ENCODE results near the gene MIOS. TPM values are rescaled to one million over a fixed set of nuclear protein-coding genes. Genes with fewer than 3 reads are reported as not detected.
A peak's percentile ranks its signal among the peaks of the same experiment; 100 is the strongest.

MIOS gene
- total RNA-seq, result 10 to 100 TPM; 51.3 to 66.0 TPM
- polyA plus RNA-seq (ENCODE audit: insufficient read depth, low read depth, low replicate concordance), result 35.9 TPM
- long read RNA-seq, donor 1, transcript MIOS-208 (2 exons, 2,888 nt), result major isoform, 5 of 8 reads
- long read RNA-seq, donor 1, partial matches to known transcripts, result 0 of 8 reads
- long read RNA-seq, donor 1, other reads (novel, unspliced or antisense), result 0 of 8 reads
- long read RNA-seq, donor 2, partial matches to known transcripts, result 0 of 4 reads
- long read RNA-seq, donor 2, other reads (novel, unspliced or antisense), result 0 of 4 reads

DNA sequence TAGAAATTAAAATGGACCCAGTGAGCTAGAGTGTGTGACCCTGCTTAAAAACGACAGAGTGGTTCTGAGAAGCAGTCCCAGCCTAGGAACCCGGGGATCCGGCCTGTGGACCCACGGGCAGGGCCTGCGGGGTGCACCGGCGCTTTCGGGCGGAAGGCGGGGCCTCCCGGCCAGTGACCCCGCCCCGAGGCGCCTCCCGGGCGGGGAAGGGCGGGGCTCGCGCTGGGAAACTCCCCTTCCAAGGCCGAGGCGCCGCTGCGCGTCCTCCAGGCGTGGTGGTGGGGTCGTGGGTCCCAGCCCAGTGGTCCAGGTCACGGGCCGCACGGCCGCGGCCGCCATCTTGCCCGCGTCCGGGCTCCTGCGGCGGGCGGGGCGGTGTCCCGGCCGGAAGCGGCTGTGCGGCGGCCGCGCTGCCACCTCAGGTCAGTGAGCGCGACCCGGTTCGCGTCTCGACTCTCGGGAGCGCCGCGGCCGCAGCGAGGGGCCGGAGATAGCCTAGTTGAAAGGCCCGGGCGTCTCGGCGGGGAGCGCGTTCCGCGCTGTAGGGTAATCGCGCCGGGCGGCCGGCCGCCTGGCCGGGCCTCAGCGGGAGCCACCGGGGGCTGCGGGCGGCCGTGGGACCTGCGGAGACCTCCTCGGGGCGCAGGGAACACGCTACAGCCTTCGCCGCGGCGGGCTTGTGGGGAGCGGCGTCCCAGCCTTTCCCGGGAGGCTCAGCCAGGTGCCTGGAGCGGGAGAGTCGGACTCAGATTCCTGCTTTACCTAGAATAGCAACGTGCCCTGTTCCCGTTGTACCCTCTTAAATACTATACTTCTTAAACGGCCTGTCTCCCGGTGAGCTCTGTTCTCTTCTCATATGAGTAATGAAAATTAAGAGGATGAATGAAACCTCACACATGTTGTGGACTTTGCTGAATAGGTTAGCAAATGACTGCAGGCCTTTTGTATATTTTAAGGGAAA lies at the start of gene MIOS:
Gene MIOS, plus strand, starts transcription at position 234 of the 961 bp plus-strand sequence. CDS start 5,592 bp downstream, outside the sequence.
- DNase-seq, result peak; percentile 88
- Histone ChIP-seq H3K36me3 (ENCODE audit: low read depth, missing control alignments) (no peaks in the 10 kb centered on the region), H3K9me3 (no peaks in the 10 kb centered on the region), H3K27ac (peak within 1 kb of the TSS; percentile 89 to 96), H3K4me1 (peaks cover 4% of the 10 kb centered on the region), H3K4me3 (peak within 1 kb of the TSS; percentile 94 to 99), H3K27me3 (no peaks in the 10 kb centered on the region)
- no peak for TF ChIP-seq POLR2A (IDR thresholded peaks at IDR 0.05)
- TF ChIP-seq, protein P1, sequence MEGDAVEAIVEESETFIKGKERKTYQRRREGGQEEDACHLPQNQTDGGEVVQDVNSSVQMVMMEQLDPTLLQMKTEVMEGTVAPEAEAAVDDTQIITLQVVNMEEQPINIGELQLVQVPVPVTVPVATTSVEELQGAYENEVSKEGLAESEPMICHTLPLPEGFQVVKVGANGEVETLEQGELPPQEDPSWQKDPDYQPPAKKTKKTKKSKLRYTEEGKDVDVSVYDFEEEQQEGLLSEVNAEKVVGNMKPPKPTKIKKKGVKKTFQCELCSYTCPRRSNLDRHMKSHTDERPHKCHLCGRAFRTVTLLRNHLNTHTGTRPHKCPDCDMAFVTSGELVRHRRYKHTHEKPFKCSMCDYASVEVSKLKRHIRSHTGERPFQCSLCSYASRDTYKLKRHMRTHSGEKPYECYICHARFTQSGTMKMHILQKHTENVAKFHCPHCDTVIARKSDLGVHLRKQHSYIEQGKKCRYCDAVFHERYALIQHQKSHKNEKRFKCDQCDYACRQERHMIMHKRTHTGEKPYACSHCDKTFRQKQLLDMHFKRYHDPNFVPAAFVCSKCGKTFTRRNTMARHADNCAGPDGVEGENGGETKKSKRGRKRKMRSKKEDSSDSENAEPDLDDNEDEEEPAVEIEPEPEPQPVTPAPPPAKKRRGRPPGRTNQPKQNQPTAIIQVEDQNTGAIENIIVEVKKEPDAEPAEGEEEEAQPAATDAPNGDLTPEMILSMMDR (IDR thresholded peaks at IDR 0.05), result no peak
- 0 to 1% methylated on average over 30 to 64 of the region's 96 CpGs for WGBS, 2 donors
- intact Hi-C loops (cut with DNase I; ENCODE audit: low total_unique reads), result no loop called here

DNA sequence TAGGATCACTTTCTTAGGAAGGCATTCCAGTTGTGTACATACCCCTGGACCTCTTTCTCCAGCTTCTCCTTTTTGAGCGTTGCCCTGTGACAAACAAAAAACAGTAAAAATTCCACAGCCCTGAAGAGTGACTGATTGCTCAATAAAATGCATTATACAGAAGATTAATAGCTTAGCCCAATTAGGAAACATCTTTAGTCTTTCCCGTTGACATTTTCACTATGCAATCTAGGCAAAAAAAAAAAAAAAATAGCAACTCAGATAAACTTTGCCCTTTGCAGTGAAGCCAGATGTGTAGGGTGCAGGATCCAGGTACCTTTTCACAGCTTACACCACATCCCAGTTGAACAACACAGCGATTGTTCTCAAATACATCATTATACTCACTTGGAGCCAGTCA lies 48.9 kb upstream of the MIOS start:
- TF ChIP-seq, protein P1 (IDR thresholded peaks at IDR 0.05), result no peak
- TF ChIP-seq POLR2A (IDR thresholded peaks at IDR 0.05), result no peak
- Histone ChIP-seq H3K27ac (no peak overlapping the region), H3K9me3 (no peaks in the 10 kb centered on the region), H3K36me3 (ENCODE audit: low read depth, missing control alignments) (no peaks in the 10 kb centered on the region), H3K4me1 (no peaks in the 10 kb centered on the region), H3K27me3 (no peaks in the 10 kb centered on the region), H3K4me3 (no peak overlapping the region)
- WGBS, 2 donors, result 43 to 52% methylated on average over 3 of the region's 3 CpGs
- intact Hi-C loops (cut with DNase I; ENCODE audit: low total_unique reads), result no loop called here
- no peak for DNase-seq

DNA sequence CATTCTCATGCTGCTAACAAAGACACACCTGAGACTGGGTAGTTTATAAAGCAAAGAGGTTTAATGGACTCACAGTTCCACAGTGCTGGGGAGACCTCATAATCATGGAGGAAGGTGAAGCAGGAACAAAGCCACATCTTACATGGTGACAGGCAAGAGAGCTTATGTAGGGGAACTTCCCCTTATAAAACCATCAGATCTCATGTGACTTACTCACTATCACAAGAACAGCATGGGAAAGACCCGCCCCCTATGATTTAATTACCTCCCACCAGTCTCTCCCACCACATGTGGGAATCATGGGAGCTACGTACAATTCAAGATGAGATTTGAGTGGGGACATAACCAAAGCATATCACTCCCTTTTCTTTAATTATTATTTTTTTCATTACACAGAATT lies 47.6 kb upstream of the MIOS start:
- TF ChIP-seq, protein P1 (IDR thresholded peaks at IDR 0.05), result no peak
- TF ChIP-seq POLR2A (IDR thresholded peaks at IDR 0.05), result no peak
- Histone ChIP-seq H3K27ac (no peak overlapping the region), H3K27me3 (no peaks in the 10 kb centered on the region), H3K4me3 (no peak overlapping the region), H3K36me3 (ENCODE audit: low read depth, missing control alignments) (no peaks in the 10 kb centered on the region), H3K9me3 (no peaks in the 10 kb centered on the region), H3K4me1 (no peaks in the 10 kb centered on the region)
- DNase-seq, result no peak
- 61 to 98% methylated on average over 2 of the region's 2 CpGs for WGBS, 2 donors
- intact Hi-C loops (cut with DNase I; ENCODE audit: low total_unique reads), result no loop called here

DNA sequence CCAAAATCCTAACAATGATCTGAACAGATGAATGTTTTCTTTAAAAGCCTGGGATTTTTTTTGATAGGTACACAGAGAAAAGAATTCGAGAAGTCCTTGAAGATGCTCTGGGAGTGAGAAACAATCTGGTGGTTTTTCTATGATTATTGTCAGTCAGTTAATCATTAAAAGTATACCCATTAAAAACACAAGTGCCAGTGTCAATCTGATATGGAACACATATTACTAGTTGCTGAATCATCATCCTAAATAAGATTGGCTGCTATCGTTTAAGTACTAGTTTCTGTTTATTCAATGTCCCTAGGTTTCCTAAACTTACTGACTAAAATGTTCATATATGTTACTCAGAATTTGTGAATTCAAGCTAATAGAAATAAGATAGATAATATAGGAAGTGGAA lies 47.2 kb upstream of the MIOS start:
- DNase-seq, result no peak
- Histone ChIP-seq H3K4me3 (no peak overlapping the region), H3K27ac (no peak overlapping the region), H3K36me3 (ENCODE audit: low read depth, missing control alignments) (no peaks in the 10 kb centered on the region), H3K9me3 (no peaks in the 10 kb centered on the region), H3K27me3 (no peaks in the 10 kb centered on the region), H3K4me1 (no peaks in the 10 kb centered on the region)
- TF ChIP-seq, protein P1 (IDR thresholded peaks at IDR 0.05), result no peak
- no peak for TF ChIP-seq POLR2A (IDR thresholded peaks at IDR 0.05)
- WGBS, 2 donors, result 74 to 75% methylated on average over 2 of the region's 2 CpGs
- intact Hi-C loops (cut with DNase I; ENCODE audit: low total_unique reads), result no loop called here
